Measurements from ENCODE around the gene GABRR2. TPM values are rescaled to one million over a fixed set of nuclear protein-coding genes. Genes with fewer than 3 reads are reported as not detected.

The GABRR2 gene
- total RNA-seq, 6 experiments from 2014 or later: 0.10 to 0.24 (median 0.12) TPM; not detected in 2

DNA sequence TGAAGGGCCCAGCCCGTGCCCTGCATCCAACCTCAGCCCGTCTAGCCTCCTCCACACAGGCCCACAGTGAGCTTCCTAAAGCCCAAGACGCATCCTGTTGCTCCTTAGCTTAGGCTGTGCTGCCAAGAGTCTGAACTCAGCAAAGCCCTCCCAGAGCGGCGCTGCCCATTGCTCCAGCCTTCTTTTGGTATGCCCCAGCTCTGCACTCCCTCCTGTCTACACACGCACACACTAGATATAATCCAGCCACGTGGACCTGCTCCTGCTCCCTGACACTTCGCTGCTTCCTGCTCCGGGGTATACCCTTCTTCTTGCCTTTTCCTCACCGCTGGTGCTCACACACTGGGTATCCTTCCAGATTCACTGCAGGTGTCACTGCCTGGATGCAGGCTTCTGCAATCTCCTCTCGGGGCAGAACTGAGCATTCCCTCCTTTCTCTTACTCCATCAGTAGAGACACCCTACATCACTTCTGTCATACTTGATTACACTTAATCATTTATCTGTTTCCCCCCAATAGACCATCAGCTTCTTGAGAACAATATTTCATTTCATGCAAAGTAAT, 23.8 kb downstream of the GABRR2 start:
- no peaks in the 10 kb centered on the region for H3K9me3 Mint-ChIP-seq
- no peak overlapping the region for H3K4me3 Mint-ChIP-seq
- no peaks in the 10 kb centered on the region for H3K36me3 Mint-ChIP-seq (ENCODE audit: low read depth)
- no peak overlapping the region for H3K27ac Mint-ChIP-seq
- no peaks in the 10 kb centered on the region for H3K4me1 Mint-ChIP-seq (ENCODE audit: low read depth)
- H3K27me3 Mint-ChIP-seq (ENCODE audit: insufficient read depth): peaks cover 18% of the 10 kb centered on the region
- DNase-seq: no peak
- TF ChIP-seq, protein P1, sequence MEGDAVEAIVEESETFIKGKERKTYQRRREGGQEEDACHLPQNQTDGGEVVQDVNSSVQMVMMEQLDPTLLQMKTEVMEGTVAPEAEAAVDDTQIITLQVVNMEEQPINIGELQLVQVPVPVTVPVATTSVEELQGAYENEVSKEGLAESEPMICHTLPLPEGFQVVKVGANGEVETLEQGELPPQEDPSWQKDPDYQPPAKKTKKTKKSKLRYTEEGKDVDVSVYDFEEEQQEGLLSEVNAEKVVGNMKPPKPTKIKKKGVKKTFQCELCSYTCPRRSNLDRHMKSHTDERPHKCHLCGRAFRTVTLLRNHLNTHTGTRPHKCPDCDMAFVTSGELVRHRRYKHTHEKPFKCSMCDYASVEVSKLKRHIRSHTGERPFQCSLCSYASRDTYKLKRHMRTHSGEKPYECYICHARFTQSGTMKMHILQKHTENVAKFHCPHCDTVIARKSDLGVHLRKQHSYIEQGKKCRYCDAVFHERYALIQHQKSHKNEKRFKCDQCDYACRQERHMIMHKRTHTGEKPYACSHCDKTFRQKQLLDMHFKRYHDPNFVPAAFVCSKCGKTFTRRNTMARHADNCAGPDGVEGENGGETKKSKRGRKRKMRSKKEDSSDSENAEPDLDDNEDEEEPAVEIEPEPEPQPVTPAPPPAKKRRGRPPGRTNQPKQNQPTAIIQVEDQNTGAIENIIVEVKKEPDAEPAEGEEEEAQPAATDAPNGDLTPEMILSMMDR (IDR thresholded peaks at IDR 0.05): no peak

DNA sequence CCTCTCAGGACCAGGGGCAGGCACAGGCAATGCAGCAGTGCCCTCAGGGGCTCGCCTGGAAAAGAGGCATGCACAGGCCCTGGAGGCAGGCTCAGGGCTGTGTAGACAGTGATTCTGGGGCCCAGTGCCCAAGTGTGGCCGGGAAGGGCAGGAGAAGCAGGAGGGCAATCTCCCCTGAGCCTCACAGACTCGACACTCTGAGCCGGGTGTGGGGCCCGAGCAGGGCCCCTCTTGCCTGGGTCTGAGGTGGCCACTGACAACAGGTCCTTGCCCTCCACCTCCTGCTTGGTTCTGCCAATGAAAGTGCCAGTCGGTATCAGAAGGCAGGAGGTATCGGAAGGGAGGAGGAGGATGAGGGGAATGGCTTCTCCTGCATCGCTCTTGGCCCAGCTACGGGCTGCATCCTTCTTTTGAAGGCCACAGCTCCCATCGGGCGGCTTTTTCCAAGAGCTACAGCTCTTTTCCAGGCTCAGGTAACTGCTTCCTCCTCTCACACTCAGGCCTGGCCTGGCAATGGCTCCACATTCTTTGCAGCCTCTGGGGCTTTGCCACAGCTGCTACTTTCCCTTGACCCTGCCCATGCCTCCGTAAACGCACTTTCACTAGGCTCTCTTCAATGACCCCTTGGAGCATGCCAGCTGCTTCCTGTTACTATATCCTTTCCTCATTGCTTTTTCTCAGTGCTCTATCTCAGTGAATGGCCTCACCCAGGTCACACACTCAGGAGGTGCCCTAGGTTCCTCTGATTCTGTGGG, 24.5 kb downstream of the GABRR2 start:
- no peak overlapping the region for H3K4me3 Mint-ChIP-seq
- TF ChIP-seq, protein P1 (IDR thresholded peaks at IDR 0.05): no peak
- H3K36me3 Mint-ChIP-seq (ENCODE audit: low read depth): no peaks in the 10 kb centered on the region
- no peaks in the 10 kb centered on the region for H3K4me1 Mint-ChIP-seq (ENCODE audit: low read depth)
- no peak overlapping the region for H3K27ac Mint-ChIP-seq
- H3K9me3 Mint-ChIP-seq: no peaks in the 10 kb centered on the region
- DNase-seq: no peak
- H3K27me3 Mint-ChIP-seq (ENCODE audit: insufficient read depth): peaks cover 16% of the 10 kb centered on the region

DNA sequence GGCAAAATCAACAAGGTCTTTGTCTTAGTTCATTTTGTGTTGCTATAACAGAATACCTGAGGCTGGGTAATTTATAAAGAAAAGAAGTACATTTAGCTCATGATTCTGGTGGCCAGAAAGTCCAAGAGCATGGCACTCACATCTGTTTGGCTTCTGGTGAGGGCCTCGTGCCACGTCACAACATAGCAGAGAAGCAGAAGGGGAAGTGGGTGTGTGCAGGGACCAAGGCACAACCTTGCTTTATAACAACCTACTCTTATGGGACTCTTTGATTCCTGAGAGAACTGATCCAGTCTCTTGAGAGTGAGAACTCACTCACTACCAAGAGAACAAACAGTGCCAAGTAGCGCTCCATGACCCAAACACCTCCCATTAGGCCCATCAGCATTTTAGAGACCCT, 25.4 kb downstream of the GABRR2 start:
- TF ChIP-seq, protein P1 (IDR thresholded peaks at IDR 0.05): no peak

DNA sequence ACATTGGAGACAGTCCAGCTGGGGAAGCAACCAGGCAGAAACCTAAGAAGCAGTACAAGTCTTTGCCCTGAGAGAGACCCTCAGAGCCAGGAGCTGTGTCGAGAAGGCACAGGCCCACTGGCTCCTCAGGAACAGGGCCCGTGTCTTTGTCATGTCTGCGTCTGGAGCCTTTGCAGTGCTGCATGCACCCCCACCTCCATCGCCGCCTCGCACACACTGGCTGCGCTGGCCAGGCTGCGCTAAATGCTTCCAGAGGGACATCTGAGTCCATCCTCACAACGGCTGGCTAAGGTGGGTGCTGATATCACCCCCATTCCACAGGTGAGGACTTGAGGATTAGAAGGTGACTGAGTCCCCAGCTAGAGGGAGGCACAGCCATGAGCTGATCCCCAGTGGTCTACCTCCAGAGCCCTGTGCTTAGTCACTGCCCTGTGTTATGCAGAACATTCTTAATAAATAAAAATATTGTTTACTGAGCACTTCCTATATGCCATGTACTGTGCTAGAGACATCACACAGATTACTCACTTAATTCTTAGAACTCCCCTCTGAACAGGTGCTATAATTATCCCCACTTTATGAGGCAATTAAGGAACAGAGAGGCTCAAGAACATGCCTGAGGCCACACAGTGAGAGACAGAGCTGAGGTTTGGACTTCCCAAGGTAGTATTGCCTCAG, 27.6 kb downstream of the GABRR2 start:
- no peak overlapping the region for H3K4me3 Mint-ChIP-seq
- no peak overlapping the region for H3K27ac Mint-ChIP-seq
- no peaks in the 10 kb centered on the region for H3K36me3 Mint-ChIP-seq (ENCODE audit: low read depth)
- no peaks in the 10 kb centered on the region for H3K9me3 Mint-ChIP-seq
- H3K27me3 Mint-ChIP-seq (ENCODE audit: insufficient read depth): peaks cover 17% of the 10 kb centered on the region
- TF ChIP-seq, protein P1 (IDR thresholded peaks at IDR 0.05): no peak
- no peaks in the 10 kb centered on the region for H3K4me1 Mint-ChIP-seq (ENCODE audit: low read depth)
- DNase-seq: no peak

More for the DNA sequence above, 25.4 kb downstream of the GABRR2 start:
- Mint-ChIP-seq H3K36me3 (ENCODE audit: low read depth) (no peaks in the 10 kb centered on the region), H3K27ac (no peak overlapping the region), H3K9me3 (no peaks in the 10 kb centered on the region), H3K27me3 (ENCODE audit: insufficient read depth) (peaks cover 16% of the 10 kb centered on the region), H3K4me1 (ENCODE audit: low read depth) (no peaks in the 10 kb centered on the region), H3K4me3 (no peak overlapping the region)
- DNase-seq: no peak

DNA sequence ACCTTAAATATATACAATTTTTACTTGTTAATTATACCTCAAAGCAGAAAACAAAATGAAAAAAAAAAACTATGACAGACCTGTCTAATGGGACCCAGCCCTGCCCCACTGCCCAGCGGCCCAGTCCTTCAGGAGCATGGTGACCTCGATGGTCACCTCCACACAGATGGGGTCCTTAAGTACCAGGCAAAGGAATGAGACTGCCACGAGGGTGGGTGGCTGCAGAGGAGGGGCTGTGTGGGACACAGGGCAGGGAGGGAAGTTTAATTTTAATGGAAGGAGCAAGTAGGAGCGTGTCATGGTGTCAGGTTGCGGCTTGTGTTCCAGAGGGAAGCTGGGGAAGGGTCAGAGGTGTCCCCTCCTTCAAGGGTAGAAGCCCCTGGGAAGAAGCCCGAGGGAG, 28.6 kb downstream of the GABRR2 start:
- Mint-ChIP-seq H3K9me3 (no peaks in the 10 kb centered on the region), H3K4me1 (ENCODE audit: low read depth) (no peaks in the 10 kb centered on the region), H3K27ac (no peak overlapping the region), H3K36me3 (ENCODE audit: low read depth) (no peaks in the 10 kb centered on the region), H3K4me3 (no peak overlapping the region), H3K27me3 (ENCODE audit: insufficient read depth) (peaks cover 17% of the 10 kb centered on the region)
- TF ChIP-seq, protein P1 (IDR thresholded peaks at IDR 0.05): no peak
- no peak for DNase-seq

All from HFFc6 (cell line).